A549 treated with DMSO at 1 μM for 4 hours (cell line): ENCODE measurements around the gene EMX2. TPM values are rescaled to one million over a fixed set of nuclear protein-coding genes. Genes with fewer than 3 reads are reported as not detected.

ENCODE experiments used
- total RNA-seq: library from RNA; stranded (reverse); fragments of 200-300 nt; extraction: Qiagen RNA extraction; gene quantifications from 5 replicates; pipeline ENCODE4 v1.2.3, GENCODE V29; 2022; ENCODE audit warnings: low read depth

Gene EMX2
- not detected in 5 replicates for total RNA-seq

DNA sequence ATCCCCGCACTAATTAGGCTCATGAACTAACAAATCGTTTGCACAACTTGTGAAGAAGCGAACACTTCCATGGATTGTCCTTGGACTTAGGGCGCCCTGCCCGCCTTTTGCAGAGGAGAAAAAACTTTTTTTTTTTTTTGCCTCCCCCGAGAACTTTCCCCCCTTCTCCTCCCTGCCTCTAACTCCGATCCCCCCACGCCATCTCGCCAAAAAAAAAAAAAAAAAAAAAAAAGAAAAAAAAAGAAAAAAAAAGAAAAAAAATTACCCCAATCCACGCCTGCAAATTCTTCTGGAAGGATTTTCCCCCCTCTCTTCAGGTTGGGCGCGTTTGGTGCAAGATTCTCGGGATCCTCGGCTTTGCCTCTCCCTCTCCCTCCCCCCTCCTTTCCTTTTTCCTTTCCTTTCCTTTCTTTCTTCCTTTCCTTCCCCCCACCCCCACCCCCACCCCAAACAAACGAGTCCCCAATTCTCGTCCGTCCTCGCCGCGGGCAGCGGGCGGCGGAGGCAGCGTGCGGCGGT is at the start of gene EMX2:
Gene EMX2 (plus strand): TSS at position 41 of the 519 bp plus-strand sequence. CDS start 522 bp downstream, outside the sequence.

Other genes starting within 250 kb of the EMX2 start
- 23.6 to 29.4 TPM (median 27.8 TPM) in 5 replicates for gene PDZD8, start 167.3 kb upstream of the EMX2 start, total RNA-seq